SW480 (cell line): ENCODE results near the gene EPHB1.

ENCODE experiments used
- DNase-seq: peaks from one replicate; pipeline ENCODE4 v3.0.0-alpha.2; 2016; ENCODE audit warnings: low spot score

Gene EPHB1

DNA sequence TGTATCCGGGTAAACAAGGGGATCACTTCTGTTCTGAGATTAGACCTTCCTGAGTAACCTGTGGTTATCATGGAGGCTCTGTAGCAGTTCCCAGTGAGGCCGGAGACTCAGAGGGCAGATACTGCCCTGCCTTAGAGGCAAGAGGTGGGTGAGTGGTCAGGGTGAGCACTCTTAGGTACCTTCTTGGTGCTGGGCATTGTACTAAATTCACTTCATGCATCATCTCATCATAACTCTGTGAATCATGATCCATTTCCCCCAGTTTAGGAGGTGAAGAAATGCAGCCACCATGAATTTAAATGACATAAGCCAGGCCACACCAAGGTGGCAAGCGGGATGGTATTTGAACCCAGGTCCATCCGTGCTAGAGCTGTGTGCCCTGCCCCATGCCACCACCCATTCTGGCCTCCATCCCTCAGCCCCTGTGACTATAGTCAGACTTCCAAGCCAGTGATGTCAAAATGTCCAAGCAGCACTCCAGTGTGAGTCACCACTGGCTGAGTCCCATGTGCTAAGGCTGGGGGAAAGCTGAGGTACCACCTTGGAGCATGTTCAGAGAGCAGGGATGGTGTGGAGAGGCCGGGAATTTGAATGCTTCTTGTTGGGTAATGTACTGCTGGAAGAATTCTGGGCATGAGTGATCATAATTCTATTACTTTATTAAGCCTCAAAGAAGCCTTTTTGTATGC is 88.8 kb downstream of the EPHB1 start:
- no peak for DNase-seq

DNA sequence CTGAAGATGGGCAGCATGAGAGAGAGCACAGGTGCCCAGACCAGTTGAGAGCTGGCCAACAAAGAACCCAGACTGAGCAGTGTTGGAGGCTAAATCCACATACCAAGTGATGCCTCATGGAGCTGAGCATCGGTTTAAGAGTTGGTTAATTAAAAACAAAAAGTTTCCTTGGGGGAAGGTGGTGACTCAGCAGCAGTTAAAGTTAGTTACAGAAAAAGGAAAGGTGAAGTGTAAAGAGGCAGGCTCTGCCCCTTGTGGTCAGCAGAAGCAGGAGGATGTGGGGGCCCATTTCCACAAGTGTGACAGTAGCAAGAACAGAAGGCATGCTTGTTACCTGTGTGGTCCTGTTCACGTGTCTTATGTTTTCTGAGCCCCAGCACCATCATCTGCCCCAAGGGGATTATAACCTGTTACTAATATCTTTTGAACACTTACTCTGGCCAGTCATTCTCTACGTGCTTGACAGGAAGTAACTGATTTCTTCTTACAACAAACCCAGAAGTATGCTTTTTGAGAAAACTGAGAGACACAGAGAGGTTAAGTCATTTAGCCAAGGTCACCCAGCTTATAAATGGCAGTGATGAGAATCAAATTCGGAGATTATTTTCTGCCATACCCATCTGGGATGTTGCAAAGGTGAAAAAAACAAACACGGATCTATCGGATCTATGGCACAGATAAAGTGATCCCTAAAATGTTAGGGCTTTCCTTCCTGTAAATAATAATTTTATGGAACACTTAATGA is 91.0 kb downstream of the EPHB1 start:
- DNase-seq: peak; percentile 34

DNA sequence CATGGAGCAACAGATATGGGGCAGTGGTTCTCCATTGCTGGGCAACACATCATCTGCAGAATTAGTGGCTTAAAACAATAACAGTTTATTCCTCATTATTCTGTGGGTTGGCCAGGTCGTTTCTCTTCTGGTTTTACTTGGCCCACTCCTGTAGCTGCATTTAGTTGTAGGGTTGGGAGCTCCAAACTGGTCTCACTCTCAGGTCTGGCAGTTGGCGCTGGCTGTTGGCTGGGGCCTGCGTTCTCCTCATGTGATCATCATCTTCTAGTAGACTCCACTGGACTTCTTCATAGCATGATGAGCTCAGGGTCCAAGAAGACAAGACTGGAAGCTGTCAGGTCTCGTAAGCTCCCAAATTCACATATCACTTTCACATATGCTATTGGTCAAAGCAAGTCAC is 91.9 kb downstream of the EPHB1 start:
- DNase-seq: no peak

DNA sequence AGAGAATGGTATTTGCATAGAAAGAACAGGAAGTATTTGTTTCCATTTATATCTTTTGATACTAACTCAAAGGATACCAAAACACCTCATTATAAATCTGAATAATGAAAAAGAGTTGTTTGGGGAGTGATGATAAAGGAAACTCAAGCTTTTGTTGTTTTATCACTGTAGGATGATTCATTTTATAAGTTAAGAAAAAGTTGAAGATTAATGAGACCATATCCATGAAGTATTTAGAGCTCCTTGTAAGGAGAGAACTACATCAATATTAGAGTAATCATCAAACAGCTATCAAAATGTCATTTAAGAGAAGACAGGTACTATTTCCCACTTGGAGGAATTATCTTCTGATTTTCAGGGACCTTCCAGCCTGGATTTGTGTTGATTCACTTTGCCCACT is 92.5 kb downstream of the EPHB1 start:
- DNase-seq: no peak

DNA sequence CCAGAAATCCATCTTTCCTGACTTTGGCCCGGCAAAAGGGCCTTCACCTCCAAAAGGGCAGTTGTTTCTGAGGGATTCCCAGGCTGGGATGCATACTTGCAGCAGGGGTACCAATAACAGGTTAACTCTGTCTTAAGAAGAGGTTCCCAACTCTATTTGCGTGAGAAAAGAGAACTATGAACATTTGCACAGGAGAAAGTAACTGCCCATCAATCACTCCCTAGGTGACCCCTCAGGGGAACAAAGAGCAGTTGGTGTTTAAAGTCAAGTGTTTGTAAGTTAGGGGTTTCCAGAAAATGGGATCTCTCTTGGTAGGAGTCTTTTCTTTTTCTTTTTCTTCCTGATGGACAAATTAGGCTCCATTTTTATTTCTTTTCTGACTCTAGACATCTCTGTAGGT is 97.3 kb downstream of the EPHB1 start:
- no peak for DNase-seq

DNA sequence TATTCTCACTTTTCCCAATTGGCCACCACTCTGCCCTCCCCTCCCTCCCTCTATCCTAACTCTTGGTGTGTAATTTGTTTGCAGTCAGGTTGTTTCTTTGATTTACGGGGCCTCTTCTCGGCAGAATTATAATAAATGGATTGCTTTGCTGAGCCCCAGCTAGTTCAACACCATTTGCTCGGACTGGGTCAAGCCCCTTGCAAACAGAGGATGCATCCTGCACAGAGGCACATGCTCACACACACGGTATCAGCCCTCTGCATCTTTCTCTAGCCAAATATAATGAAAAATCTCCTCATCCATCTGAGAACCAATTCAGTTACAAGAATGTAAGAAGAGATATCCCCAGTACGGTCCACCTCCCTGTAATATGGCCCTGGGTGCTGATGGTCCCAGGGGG is 97.7 kb downstream of the EPHB1 start:
- DNase-seq: no peak

DNA sequence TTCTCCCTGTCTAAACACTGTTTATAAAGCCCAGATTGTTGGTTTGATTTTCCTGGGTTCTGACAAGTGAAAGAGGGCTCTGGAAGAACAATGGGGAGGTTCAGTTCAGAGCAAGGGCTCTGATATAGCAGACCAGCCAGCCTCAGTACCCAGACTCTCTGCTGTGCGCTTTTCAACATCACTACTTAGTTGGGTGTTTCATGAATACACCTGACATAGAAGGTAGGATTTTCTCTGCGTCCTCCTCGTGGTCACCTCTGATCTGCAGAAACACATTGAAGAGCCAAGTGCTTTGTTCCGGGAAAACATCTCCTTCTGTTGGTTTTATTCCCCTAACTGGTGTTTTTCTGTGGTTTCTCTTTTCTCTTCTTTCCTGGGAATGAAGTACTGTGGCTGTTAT is 99.5 kb downstream of the EPHB1 start:
- DNase-seq: no peak

DNA sequence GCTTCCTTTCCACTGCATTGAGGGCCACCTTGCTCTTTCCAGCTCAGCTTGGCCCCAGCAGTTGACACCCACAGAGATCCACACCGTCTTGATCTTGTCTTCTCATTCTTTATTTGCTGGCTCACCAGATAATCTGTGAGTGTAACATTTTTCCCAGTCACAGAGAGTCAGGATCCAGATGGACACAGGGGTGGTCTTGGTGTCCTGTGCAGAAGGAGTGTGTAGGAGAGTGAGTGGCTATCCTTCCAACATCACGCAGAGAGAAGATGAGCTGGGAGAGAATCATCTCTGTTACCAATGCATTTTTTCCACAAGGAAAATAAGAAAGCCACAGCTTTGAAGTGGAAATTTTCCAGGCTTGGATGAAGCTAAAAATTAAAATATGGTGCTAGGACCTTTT is 100.1 kb downstream of the EPHB1 start:
- no peak for DNase-seq

DNA sequence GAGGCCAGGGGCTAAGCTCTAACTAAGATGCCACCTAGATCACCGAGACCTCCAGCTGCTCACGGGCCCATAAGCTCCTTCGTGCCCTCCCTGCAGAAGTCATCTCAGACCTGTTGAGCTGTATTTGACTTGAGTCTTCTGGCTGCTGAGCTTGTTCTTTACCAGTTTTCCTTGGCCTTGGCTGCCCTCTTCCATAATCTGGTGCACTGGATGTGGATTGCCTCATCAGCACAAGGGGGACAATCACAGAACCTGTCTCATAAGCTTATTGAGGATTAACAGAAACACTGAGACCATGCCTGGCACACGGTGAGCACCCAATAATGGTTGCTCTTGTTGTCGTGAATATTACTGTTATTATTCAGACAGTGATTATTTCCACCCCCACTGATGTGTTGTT is 101.1 kb downstream of the EPHB1 start:
- DNase-seq: no peak

DNA sequence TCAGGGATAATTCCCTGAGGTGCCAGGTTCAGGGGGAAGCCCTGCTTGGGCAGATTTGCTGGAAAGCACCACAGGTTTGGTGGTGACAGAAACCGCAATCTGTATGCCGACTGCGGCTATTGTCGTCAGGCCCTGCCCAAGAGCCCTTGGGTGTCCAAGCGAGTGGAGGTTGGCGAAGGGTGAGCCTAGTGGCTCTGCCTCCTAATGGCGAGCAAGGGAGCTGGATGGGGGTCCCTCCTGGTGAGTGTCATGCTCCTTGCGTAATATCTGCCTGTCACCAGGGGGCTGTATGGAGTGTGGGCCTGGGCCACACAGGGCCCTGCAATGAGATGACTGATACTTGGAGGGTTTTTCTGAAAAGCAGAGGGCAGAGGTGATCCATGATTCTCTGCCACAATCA is 101.6 kb downstream of the EPHB1 start:
- DNase-seq: no peak

DNA sequence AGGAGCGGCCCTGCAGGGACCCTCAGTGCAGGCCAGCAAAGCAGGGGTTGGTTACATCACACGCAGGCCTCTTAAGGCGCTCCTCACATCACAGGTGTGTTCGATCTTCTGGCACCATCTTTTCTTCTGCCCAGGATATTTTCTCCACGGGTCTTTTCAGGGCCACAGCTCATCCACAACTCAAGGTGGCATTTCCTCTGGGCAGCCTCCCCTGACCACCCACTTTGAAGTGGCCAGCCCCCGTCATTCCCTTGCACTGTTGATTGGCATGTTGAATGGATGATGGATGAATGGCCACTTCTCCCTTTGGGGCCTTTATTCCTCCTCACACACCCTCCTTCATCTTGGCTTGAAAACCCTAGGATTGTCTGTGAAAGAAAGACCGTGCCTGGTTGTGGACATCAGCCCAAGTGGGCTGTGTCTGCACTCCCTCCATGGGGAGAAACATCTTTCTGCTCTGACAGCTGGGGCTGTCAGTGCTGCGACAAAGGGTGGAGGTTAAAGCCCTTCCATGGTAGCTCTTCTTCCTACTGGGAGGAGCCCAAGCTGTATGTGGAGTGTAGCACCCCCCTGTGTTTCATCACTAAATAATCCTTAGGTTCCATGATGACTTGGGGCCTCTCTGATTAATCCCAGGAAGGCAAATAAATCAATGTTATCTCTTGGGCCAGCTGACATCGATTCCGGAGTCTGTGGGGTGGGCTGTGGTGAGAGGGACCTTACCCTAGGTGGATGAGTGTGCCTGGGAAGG is 102.5 kb downstream of the EPHB1 start:
- no peak for DNase-seq

DNA sequence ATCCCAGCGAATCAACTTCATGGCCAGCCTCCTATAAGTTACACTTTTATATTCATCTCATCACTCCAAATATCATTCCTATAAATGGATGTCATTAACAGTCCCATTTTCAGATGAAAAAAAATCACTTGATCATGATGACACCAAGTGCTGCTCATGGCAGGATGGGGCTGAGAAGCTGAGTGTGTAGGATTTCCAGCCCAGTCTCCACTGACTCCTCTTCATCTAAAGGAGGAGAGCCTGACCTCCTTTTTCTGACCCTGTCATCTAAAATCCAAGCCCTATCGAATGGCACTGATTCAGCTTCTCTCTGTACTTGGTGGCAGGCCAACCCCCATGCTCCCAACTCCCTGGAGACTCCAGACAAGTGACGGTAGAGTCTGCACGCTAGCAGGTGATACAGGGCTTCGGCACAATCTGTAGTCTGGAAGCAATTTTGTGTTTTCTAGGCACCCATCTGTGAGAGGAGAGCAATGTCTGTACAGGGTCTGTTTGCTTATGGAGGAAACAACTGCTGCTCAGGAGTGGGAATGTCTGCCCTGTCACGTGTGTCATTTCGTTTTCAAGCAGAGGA is 103.2 kb downstream of the EPHB1 start:
- DNase-seq: no peak

DNA sequence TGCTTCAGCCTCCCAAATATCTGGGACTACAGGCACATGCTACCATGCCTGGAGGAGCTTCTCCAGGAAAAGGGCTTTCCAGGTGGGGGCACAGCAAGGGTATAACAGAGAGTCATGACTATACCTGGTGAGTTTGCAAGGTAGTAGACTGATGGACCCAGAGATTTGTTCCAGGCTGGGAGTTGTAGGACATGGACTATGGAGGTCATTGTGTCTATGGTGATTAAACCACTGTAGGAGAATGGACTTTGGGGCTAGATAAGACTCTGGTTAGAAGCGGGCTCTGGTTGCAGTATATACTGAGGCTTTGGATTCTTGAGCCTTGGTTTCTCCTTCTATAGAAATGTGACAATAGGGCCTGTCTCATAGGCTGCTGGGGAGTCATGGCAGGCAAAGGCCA is 104.7 kb downstream of the EPHB1 start:
- DNase-seq: no peak

DNA sequence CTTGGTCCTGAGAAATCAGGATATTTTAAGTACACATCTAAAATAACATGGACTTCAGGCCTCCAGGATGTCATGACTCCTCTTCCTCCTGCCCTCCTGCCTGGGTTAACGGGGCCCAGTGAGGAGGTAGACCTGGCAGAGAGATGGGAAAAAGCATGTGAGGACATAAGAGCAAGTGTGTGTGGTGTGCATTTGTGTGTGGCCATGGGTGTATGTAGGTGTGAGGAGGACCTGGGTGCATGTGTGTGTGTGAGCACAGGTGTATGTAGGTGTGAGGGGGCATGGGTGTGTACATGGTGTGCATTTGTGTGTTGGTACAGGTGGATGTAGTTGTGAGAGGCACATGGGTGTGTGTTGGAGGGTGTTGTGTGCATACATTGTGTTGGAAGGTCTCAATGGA is 105.4 kb downstream of the EPHB1 start:
- DNase-seq: no peak

DNA sequence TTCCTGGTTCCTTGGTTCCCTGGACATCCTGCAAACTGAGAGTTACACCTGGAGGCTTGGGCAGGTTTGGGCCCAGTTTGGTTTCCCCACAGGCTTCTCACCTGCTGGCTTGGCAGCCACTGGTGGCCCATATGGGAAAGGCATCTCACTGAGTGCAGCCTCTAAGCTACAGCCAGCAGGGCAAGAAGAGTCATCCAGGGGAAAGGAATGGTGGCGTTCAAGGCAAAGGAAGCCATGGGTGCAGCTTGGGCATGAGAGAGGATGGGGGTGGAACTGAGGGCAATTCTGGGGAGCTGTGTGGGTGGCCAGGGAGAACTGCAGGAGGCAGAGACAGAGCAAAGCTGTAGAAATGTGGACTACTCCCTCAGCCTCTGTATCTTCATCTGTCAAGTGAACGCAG is 106.4 kb downstream of the EPHB1 start:
- DNase-seq: no peak

DNA sequence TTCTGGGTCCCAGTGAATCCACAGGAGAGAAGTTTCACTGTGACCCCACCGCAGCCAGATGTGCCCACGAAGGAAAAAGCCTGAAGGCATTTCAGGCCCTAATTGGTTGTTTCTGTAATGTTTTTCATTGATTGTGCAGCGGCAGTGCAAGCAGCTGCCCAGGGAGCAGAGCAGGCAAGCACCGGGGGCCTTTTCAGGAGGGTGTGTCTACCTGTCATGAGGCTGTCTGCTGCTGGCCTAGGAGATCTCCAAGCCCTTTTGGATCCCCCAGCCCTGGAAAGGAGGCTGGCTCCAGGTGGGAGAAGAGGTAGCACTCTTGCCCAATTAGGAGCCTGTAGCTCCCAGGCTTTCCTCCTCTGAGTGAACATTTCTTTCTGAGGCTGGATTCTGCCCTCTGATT is 108.8 kb downstream of the EPHB1 start:
- DNase-seq: no peak

DNA sequence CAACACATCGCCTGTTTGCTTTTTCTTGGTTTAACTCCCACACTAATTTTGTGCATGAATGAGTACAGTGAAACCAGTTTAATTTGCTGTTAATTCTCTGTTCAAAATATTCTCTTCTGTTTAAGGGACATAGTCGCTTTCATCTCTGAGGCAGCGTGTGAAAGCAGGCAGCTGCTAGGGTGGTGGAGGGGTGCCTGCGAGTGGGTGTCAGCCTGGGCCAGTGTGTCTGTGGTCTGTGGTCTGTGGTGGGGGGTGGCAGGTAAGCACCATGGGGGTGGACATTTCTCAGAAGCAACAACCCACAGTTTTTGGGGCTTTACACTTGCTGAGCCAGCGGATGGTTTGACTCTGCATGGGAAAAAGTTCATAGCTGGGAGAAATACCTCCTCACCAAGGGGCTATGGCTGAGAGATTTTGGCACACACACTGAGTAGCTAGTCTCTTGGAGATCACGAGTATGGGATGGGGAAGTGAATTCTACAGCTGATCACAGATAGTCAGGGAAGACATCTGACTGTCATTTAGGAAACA is 109.2 kb downstream of the EPHB1 start:
- DNase-seq: no peak

DNA sequence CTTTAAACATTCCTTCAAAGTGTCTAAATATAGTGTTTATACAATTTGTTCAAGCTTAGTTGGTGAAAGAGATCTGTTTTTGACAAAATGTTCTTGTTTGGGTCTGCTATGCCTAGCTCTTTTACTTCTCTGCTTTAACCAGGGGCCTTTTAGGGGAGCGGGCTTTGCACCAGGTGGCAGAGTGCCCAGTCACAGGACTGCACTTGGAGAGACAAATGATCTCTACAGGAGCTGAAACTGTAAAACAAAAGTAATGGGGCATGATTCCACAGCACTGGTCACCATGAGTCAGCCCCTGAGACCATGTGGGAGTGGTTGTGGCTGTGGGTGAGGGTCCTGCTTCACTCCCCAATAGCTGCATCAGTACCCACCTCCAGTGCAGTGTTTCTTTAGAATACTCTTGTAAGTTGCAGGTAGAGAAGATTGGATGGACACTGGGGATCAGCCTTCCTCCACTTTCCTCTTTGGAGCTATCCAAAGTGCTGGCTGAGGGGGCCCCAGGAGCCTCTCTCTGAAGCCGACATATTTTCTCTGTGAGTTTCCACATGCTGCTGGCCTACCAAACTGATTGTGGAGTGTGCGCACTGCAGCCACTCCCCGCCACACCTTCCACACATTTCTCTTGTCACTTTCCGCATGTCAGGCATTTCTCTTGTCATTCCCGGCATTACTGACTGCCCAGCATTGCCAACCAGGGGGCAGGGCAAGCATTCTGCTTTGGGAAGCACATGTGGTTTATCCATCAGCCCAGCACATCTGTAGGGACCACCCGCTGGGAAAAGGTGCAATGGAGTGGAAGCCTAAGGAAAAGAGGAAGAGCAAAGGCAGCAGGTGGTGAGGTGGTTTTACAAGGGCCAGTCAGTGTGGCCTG is 110.0 kb downstream of the EPHB1 start:
- DNase-seq: peak; percentile 29

DNA sequence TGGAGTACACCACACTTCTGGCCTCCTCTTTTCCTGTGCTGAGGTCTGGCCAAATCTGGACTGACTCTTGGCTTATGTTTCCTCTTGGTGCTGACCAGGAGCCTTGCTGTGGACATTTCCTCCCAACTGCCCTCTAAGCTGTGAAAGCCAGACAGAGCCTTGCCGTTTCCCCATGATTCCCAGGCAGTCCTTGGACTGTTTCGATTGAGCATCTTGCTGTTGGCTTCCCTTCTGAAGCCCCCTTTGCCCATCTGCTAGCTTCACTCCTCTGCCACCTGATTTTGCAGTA is 110.5 kb downstream of the EPHB1 start:
- no peak for DNase-seq

DNA sequence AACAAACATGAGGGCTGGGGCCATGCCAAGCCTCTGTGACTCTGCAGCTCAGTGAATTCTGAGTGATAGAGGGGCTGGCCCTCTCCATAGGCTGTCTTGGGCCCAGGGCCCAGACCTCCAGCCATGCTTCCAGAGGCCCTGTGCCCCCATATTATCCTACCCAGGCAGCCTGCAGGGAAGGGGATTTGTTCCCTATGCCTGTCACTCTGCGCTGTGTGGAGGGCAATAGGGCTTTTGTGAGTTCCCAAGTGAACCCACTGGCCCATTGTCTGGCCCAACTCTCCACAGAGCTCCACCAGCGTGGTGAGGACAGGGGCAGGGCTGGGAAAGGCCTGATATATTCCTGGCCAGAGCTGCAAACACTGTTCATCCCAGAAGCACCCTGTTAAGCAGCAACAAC is 113.2 kb downstream of the EPHB1 start:
- no peak for DNase-seq

DNA sequence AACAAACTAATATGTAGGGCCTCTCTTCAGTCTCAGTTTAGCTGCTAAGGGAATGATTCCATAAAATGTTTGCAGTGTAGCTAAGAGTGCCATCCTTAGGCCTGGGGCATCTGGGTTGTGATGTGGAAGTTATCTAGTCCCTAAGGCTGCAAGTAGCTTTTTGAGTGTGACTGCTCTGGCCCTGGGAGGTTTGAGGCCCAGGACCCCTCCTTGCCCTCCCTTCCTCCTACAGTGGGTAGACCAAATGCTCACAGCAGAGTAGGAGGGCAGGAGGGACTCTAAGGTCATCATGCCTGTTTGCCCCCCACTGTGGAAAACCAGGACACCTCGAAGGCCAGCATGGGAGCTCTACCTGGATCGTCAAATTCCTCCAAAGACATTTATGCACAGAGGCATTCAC is 115.0 kb downstream of the EPHB1 start:
- no peak for DNase-seq
